Measurements from ENCODE around the gene UQCC3.

The UQCC3 gene

GRCh38 chr11:62716206-62716605 lies 44.7 kb downstream of the UQCC3 start:
- H3K4me3 ChIP-seq (ENCODE audit: low read depth, low read length), result no peak overlapping the region
- TF ChIP-seq CTCF (IDR thresholded peaks at IDR 0.05; ENCODE audit: borderline replicate concordance, insufficient read depth, low read depth, low read length), result no peak

- H3K4me3 ChIP-seq (ENCODE audit: low read depth, low read length), result no peak overlapping the region
- no peak for TF ChIP-seq CTCF (IDR thresholded peaks at IDR 0.05; ENCODE audit: borderline replicate concordance, insufficient read depth, low read depth, low read length)
Measured at GRCh38 chr11:62716816-62717215, 45.3 kb downstream of the UQCC3 start.

GRCh38 chr11:62719302-62719978 lies 48.0 kb downstream of the UQCC3 start:
- no peak overlapping the region for H3K4me3 ChIP-seq (ENCODE audit: low read depth, low read length)
- TF ChIP-seq CTCF (IDR thresholded peaks at IDR 0.05; ENCODE audit: borderline replicate concordance, insufficient read depth, low read depth, low read length), result no peak

- no peak overlapping the region for H3K4me3 ChIP-seq (ENCODE audit: low read depth, low read length)
- TF ChIP-seq CTCF (IDR thresholded peaks at IDR 0.05; ENCODE audit: borderline replicate concordance, insufficient read depth, low read depth, low read length), result no peak
Measured at GRCh38 chr11:62721994-62722393, 50.5 kb downstream of the UQCC3 start.

Data from GM12875 (cell line).